Transverse colon (tissue), 4 donors: ENCODE data around the gene DNASE1L3. TPM values are rescaled to one million over a fixed set of nuclear protein-coding genes. Genes with fewer than 3 reads are reported as not detected.

Experiments used
- DNase-seq: peaks from one replicate; pipeline ENCODE4 v3.0.0-alpha.2; 2019
- H3K27ac ChIP-seq, 4 donors: fragments of 200-600 bp; sonication (generic); 2 replicates each; pipeline ENCODE4 v1.5.1; 2016 to 2018; ENCODE audit warnings: inconsistent platforms in 4 of 4
- H3K27me3 ChIP-seq: fragments of 200-600 bp; sonication (generic); 2 replicates; pipeline ENCODE4 v1.5.1; 2017; ENCODE audit warnings: inconsistent platforms
- H3K36me3 ChIP-seq, 4 donors: fragments of 200-600 bp; sonication (generic); 2 replicates each; pipeline ENCODE4 v1.5.1; 2017 to 2019; ENCODE audit warnings: inconsistent platforms in 4 of 4
- H3K4me1 ChIP-seq, 4 donors: fragments of 200-600 bp; sonication (generic); 2 replicates each; pipeline ENCODE4 v1.5.1; 2017 to 2020; ENCODE audit warnings: inconsistent platforms in 4 of 4
- H3K4me3 ChIP-seq, 4 donors: fragments of 200-600 bp; sonication (generic); 1 replicate in 1 of 4; 2 replicates in 3 of 4; pipeline versions ENCODE4 v1.5.1 to v1.6.1; 2017 to 2019; ENCODE audit warnings: inconsistent platforms in 4 of 4
- H3K9me3 ChIP-seq, 2 donors: fragments of 200-600 bp; sonication (generic); 2 replicates each; pipeline ENCODE4 v1.5.1; 2017 to 2019; ENCODE audit warnings: inconsistent platforms in 2 of 2
- EP300 ChIP-seq: sonication (generic); formaldehyde crosslinking; IDR thresholded peaks from one replicate; pipeline ENCODE4 v1.6.1; 2017; ENCODE audit warnings: antibody characterized with exemption, low read depth
- POLR2A ChIP-seq: fragments of 450-650 bp; IDR thresholded peaks from one replicate; pipeline ENCODE4 v1.6.1; 2016; ENCODE audit warnings: antibody characterized with exemption, mild to moderate bottlenecking, moderate library complexity
- POLR2AphosphoS5 ChIP-seq, 3 donors: sonication (generic); formaldehyde crosslinking; IDR thresholded peaks; one replicate each; pipeline ENCODE4 v1.6.1; 2016; ENCODE audit warnings: antibody characterized with exemption in 3 of 3
- WGBS, 2 donors: methylation state at CpG; one replicate each; pipeline ENCODE4 v1.1.5; 2018; ENCODE audit warnings: low coverage in 1 of 2; 5-methylcytosine and 5-hydroxymethylcytosine counted together
- in situ Hi-C, 4 donors: fragments of 200-750 bp; cut with MboI; loops; one replicate each; pipeline versions ENCODE4 v1.15.0 to v1.15.1; 2017; ENCODE audit warnings: low sequenced_read_pairs in 3 of 4, low pct_ligation_motif_present in 1 of 4, low pct_unique_long_range_greater_than_20kb in 1 of 4
- intact Hi-C: fragments of 100-400 bp; cut with DNase I; formaldehyde crosslinking; loops from one replicate; pipeline ENCODE4 v1.15.1; 2023; ENCODE audit warnings: low total_unique reads
- total RNA-seq, 4 donors: library from RNA; depleted of rRNA; stranded (reverse); fragments of >200 nt; gene quantifications; one replicate each; pipeline ENCODE4 v1.1.0, GENCODE V29; 2016
- TF ChIP-seq, protein P1 (sequence below), 5 experiments: fragments of 200-600 bp in 3 of 5; fragments of 450-650 bp in 2 of 5; sonication (generic) in 3 of 5; IDR thresholded peaks; 1 replicate in 2 of 5; 2 replicates in 3 of 5; pipeline ENCODE4 v1.5.1; 2016 to 2017; ENCODE audit warnings: antibody characterized with exemption in 5 of 5, inconsistent platforms in 3 of 5, mild to moderate bottlenecking in 2 of 5, moderate library complexity in 1 of 5

DNASE1L3 gene
- total RNA-seq, 4 donors from 2014 or later: 1.9 to 6.8 (median 3.6) TPM

DNA sequence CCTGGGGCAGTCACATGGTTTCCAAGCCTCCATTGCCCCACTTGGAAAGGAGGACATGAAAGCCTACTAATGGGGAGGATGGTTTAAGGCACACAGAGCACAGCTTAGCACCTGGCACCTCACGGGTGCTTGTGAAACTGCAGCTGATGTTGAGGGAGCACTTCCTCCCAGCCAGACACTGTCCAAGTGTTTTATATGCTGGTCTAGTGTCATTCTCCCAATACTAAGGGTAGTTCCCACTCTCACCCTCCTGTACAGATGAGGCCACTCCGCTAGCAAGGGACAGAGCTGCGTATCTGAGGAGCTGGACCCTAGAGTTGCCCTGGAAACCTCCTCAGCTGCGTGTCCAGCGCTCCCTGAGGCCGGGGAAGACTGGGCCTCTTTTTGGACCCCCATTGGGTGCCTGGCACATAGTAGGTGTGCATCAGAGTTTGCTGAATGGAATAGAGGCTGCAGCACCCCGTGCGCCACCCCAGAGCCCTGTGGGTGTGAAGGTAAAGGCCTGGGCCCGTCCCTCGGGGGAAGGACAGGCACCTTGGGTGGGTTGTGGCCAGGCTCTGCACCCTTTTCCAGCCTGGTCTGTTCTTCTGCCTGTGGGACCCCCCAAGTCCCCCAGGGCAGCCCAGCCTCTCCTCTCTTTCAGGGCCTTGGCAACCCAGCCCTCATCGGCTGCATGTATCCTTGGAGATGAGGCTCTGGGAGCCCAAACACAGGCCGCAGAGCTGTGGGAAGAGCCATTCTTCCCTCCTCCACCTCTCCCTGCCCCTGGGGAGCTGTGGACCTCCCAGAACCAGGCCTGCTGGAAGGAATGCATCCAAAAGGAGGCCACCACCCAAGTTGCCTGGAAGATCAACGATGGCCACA lies 31.3 kb downstream of the DNASE1L3 start:
- in situ Hi-C loops (loop anchor here in 3 of 4 donors (5.0 to 25.0 kb wide), 3 partner anchors 118 to 345 kb away; no protein-coding TSS in a partner anchor), intact Hi-C loops (loop anchor here (2.0 kb wide), 1 partner anchor 121 kb away; no protein-coding TSS in a partner anchor)
- DNase-seq: no peak
- Histone ChIP-seq H3K27ac (no peak overlapping the region), H3K27me3 (no peaks in the 10 kb centered on the region), H3K9me3 (no peaks in the 10 kb centered on the region), H3K36me3 (no peaks in the 10 kb centered on the region), H3K4me1 (peaks cover 24 to 46% (median 32%) of the 10 kb centered on the region in 4 donors), H3K4me3 (no peak overlapping the region)
- no peak for TF ChIP-seq EP300
- TF ChIP-seq POLR2AphosphoS5 (IDR thresholded peaks at IDR 0.05): no peak
- no peak for TF ChIP-seq POLR2A
- TF ChIP-seq, protein P1, sequence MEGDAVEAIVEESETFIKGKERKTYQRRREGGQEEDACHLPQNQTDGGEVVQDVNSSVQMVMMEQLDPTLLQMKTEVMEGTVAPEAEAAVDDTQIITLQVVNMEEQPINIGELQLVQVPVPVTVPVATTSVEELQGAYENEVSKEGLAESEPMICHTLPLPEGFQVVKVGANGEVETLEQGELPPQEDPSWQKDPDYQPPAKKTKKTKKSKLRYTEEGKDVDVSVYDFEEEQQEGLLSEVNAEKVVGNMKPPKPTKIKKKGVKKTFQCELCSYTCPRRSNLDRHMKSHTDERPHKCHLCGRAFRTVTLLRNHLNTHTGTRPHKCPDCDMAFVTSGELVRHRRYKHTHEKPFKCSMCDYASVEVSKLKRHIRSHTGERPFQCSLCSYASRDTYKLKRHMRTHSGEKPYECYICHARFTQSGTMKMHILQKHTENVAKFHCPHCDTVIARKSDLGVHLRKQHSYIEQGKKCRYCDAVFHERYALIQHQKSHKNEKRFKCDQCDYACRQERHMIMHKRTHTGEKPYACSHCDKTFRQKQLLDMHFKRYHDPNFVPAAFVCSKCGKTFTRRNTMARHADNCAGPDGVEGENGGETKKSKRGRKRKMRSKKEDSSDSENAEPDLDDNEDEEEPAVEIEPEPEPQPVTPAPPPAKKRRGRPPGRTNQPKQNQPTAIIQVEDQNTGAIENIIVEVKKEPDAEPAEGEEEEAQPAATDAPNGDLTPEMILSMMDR (IDR thresholded peaks at IDR 0.05): no peak
- WGBS, 2 donors: 82% methylated on average over 13 of the region's 13 CpGs; no CpG with 5 or more reads in 1 of the 2 donors

DNA sequence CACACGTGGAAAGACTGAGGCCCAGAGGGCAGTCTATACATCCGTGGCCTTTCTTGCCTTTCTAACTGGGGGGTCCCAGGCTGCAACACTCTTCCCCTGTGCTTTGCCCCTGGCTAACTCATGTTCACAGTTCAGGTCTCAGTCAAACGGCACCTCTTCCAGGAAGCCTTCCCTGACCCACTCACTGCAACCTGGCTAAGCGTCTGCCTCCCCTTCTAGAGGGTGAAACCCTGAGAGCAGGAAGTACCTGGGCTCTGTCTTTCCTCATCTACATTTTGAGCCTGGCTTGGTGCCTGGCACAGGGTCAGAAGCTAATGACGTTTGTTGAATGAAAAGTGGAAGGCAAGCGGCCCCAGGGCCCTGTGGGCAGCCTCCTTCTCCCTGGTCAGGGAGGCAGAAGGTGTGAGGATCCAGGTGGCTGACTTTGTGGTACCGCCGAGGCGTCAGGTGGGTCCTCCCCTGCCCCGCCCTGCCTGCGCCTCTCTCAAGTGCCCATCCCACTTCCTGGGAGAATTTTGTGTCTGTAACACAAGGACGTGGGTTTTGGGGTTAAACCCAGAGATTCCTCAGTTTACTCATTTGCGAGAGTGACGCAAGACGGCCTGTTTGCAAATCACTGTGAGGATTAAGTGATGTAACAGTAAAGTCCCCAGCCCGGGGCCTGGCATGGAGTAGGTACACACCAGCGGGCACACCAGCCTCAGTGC lies 32.1 kb downstream of the DNASE1L3 start:
- Histone ChIP-seq H3K27ac (no peak overlapping the region), H3K4me3 (no peak overlapping the region), H3K36me3 (no peaks in the 10 kb centered on the region), H3K9me3 (no peaks in the 10 kb centered on the region), H3K27me3 (no peaks in the 10 kb centered on the region), H3K4me1 (peaks cover 28 to 54% (median 39%) of the 10 kb centered on the region in 4 donors)
- intact Hi-C loops (loop anchor here (2.0 kb wide), 1 partner anchor 122 kb away; no protein-coding TSS in a partner anchor), in situ Hi-C loops (loop anchor here in 1 of 4 donors (25.0 kb wide), 1 partner anchor 234 kb away; no protein-coding TSS in a partner anchor)
- WGBS, 2 donors: 36 to 59% methylated on average over 3 to 17 of the region's 17 CpGs
- TF ChIP-seq, protein P1 (IDR thresholded peaks at IDR 0.05): no peak
- TF ChIP-seq EP300 (no peak), POLR2AphosphoS5 (IDR thresholded peaks at IDR 0.05) (no peak)
- DNase-seq: peak; percentile 31

DNA sequence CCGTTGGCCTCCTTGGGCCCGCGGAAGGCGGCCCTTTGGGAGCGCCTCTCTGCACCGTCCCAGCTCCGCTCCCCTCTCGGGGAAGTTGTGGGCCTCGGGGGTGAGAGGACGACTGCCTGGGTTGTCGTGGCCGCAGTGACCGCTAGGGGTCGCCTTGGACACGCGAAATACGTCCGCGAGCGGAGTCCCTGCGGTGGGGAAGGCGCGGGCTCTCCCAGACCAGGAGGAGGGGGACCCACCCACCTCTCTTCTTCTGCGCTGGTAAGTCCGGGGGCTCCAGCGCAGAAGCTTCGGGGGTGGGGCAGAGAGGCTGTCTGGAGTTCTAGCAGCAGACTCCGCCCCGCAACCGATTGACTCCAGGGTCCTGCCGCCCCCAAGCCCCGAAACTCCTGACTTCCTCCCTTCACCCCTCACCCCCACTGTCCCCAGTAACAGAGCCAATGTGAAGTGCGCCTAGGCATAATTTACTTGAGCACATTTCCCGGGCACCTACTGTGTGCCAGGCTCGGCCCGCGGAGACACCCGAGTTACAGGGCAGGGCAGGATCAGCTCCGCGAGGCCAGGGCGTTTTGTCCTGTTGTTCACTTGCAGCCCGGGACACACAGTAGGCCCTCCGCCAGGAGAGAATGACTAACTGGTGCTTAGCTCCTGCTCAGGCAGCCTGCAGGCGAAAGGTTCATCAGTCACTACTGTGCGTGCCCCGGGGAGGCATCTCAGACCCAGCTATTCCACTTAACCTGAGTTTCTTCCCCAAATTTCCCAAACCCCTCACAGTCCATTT lies 32.8 kb downstream of the DNASE1L3 start:
- in situ Hi-C loops (loop anchor here in 1 of 4 donors (25.0 kb wide), 1 partner anchor 234 kb away; no protein-coding TSS in a partner anchor), intact Hi-C loops (loop anchor here (2.0 kb wide), 1 partner anchor 123 kb away; no protein-coding TSS in a partner anchor)
- Histone ChIP-seq H3K27ac (peak overlapping the region in 3 of 4 donors; percentile 4 to 50 (median 15)), H3K4me3 (peak overlapping the region; percentile 18 to 38 (median 34)), H3K27me3 (no peaks in the 10 kb centered on the region), H3K9me3 (no peaks in the 10 kb centered on the region), H3K36me3 (no peaks in the 10 kb centered on the region), H3K4me1 (peaks cover 28 to 62% (median 45%) of the 10 kb centered on the region in 4 donors)
- peak; percentile 94 for DNase-seq
- WGBS, 2 donors: 0 to 9% methylated on average over 3 to 40 of the region's 46 CpGs
- TF ChIP-seq POLR2AphosphoS5 (IDR thresholded peaks at IDR 0.05) (no peak), POLR2A (no peak), EP300 (no peak)
- TF ChIP-seq, protein P1 (IDR thresholded peaks at IDR 0.05): peak; percentile 90 to 97 (median 96)
